ENCODE measurements around the gene MAP3K21.

Gene MAP3K21

DNA sequence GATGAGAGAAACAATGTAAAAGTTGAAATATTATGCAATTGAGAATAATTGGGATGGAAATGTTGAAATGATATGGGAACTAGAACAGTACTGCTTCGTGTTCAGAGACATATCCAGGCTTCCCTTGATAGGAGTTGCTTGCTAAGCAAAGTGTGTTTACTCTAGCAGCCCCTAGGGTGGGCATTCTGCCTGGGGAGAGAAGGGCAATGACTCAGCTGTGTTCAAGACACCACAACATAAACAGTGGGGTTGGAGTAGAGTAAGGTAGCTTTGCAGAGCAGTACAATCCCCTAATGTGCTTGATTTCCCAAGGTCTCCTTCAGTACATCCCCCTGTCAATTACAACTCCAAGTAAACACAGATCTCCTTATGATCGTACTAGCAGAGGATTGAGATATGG lies 27.2 kb upstream of the MAP3K21 start:
- Histone ChIP-seq H3K9ac (ENCODE audit: low read length) (no peak overlapping the region), H3K36me3 (ENCODE audit: control insufficient read depth, insufficient read depth, low read length) (no peaks in the 10 kb centered on the region), H3K27me3 (ENCODE audit: control insufficient read depth, insufficient read depth, low read length) (no peaks in the 10 kb centered on the region), H3K27ac (ENCODE audit: low read depth, low read length) (no peak overlapping the region), H3K4me1 (ENCODE audit: control insufficient read depth, insufficient read depth, low read length) (no peaks in the 10 kb centered on the region), H3K4me3 (ENCODE audit: low read length) (no peak overlapping the region)

DNA sequence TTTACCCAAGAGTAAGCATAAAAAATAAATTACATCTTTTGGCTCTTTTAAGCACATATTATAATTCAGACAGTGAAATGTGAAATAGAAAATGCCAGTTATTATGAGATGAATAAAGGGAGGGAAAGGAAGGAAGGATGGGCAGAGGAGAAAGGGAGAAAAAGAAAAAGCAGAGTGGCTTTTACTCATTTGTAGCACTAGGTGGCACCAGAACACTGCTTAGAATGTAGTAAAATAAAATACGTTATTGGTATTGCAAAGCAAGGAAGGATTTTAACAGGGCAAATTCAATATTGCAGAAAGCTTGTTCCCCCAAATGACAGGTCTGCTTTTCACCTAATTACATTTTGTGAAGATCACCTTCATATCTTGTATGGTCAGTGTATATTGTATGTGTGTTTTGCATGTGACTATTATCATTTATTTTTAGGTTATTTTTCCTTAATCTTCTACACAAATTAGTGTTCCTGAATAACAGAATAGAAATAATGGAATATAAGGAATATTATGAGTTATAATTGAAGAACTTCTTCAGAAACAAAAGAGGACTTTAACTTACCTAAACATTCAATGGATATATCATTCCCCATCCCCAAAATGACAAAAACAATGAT lies 22.9 kb upstream of the MAP3K21 start:
- Histone ChIP-seq H3K4me3 (ENCODE audit: low read length) (no peak overlapping the region), H3K9ac (ENCODE audit: low read length) (no peak overlapping the region), H3K27ac (ENCODE audit: low read depth, low read length) (no peak overlapping the region), H3K4me1 (ENCODE audit: control insufficient read depth, insufficient read depth, low read length) (no peaks in the 10 kb centered on the region), H3K36me3 (ENCODE audit: control insufficient read depth, insufficient read depth, low read length) (no peaks in the 10 kb centered on the region), H3K27me3 (ENCODE audit: control insufficient read depth, insufficient read depth, low read length) (peaks cover 2% of the 10 kb centered on the region)

DNA sequence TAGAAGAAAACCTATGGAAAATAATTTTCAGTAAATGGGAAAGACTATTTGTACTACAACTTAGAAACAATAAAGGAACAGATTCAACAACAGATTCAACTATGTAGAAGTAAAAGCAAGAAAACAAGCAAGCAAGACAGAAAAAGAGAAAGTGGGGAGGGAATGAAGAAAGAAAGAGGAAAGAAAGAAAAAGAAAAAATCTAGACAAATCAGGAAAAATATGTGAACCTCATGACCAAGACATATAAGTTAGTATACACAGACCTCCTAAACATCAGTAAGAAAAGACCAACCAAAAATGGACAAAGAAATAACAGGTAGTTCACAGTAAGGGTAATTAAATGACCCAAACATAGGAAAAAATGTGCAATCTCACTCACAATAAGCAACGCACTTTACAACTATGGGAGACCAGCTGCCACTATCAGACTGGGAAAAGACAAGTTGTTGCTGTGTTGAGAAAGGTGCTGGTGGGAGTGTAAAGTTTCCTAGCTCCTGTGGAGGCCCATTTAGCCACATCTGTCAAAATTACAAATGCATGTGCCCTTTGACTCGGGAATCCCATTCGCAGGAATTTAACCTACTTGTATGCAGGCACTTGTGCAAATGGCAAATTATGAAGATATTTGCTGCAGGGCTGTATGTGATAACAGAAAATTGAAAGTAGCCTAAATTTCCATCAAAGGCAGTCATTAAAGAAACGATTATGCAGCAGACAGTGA lies 13.9 kb upstream of the MAP3K21 start:
- no peaks in the 10 kb centered on the region for H3K27me3 ChIP-seq (ENCODE audit: control insufficient read depth, insufficient read depth, low read length)
- H3K4me3 ChIP-seq (ENCODE audit: low read length): no peak overlapping the region
- no peaks in the 10 kb centered on the region for H3K4me1 ChIP-seq (ENCODE audit: control insufficient read depth, insufficient read depth, low read length)
- H3K9ac ChIP-seq (ENCODE audit: low read length): no peak overlapping the region
- no peaks in the 10 kb centered on the region for H3K36me3 ChIP-seq (ENCODE audit: control insufficient read depth, insufficient read depth, low read length)
- no peak overlapping the region for H3K27ac ChIP-seq (ENCODE audit: low read depth, low read length)

DNA sequence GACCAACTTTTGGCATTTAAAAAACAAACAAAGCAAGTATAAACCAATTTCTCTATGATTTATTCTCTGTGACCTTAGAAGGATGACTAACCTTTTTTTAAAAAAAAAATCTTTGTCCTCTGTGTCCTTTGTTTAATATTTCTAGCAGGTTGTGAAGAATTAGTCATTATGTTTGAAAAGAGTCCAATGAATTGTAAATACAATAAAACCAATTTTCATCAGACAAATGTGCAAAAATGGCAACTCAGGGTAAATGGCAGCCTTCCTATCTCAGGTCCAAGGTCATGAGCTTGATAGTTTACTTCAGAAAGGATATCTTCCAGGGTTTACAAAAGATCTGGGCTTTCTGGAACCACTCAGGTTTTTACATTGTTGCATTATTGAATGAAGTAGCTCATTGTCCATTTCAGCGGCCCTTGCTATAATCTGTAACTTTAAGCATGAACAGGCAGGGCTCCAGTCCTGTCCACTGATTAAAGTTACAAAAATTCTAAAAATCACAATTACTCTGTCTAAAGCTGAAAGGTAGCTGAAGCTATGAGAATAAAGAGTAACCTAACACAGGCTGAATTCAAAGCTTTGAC lies 11.7 kb upstream of the MAP3K21 start:
- H3K27me3 ChIP-seq (ENCODE audit: control insufficient read depth, insufficient read depth, low read length): no peaks in the 10 kb centered on the region
- H3K36me3 ChIP-seq (ENCODE audit: control insufficient read depth, insufficient read depth, low read length): no peaks in the 10 kb centered on the region
- H3K4me3 ChIP-seq (ENCODE audit: low read length): no peak overlapping the region
- H3K4me1 ChIP-seq (ENCODE audit: control insufficient read depth, insufficient read depth, low read length): no peaks in the 10 kb centered on the region
- H3K9ac ChIP-seq (ENCODE audit: low read length): no peak overlapping the region
- H3K27ac ChIP-seq (ENCODE audit: low read depth, low read length): no peak overlapping the region

DNA sequence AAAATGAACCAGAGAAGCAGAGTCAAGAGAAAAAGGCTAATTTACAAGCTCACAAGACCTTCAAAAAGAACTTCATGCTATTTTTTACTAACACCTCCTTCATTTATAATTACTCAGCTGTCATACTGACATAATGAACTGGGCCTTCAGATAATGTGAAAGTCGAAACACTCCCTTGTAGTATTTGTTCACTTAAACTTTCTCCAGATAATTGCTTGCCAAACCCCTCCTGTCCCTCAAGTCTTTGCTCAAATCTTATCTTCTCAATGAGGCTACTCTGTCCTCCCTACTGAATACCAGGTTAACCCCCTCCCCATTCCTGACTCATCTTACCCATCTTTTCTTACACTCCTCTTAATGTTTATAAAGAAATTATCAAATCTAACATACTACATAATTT lies 11.1 kb upstream of the MAP3K21 start:
- no peak overlapping the region for H3K27ac ChIP-seq (ENCODE audit: low read depth, low read length)
- H3K9ac ChIP-seq (ENCODE audit: low read length): no peak overlapping the region
- H3K4me3 ChIP-seq (ENCODE audit: low read length): no peak overlapping the region
- H3K4me1 ChIP-seq (ENCODE audit: control insufficient read depth, insufficient read depth, low read length): no peaks in the 10 kb centered on the region
- no peaks in the 10 kb centered on the region for H3K36me3 ChIP-seq (ENCODE audit: control insufficient read depth, insufficient read depth, low read length)
- no peaks in the 10 kb centered on the region for H3K27me3 ChIP-seq (ENCODE audit: control insufficient read depth, insufficient read depth, low read length)

DNA sequence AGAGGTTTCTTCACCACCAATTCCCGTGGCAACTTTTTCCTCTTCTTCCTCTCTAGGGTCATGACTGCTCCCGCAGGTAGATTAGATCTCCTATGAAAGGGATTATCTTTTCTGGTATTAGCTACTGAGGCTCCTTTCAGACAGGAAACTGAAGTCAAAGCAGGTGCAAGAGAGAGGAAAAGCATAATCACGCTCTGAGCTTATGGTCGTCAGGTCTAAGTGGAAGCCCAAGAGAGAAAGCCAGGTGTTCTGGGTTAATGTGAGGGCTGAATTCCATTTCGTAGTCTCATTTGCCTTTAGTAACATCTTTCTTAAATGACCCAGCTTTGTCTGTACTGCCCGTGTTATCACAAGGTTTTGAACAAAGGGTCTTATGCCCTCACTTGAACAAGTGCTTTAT lies 8.3 kb upstream of the MAP3K21 start:
- Histone ChIP-seq H3K27ac (ENCODE audit: low read depth, low read length) (no peak overlapping the region), H3K4me1 (ENCODE audit: control insufficient read depth, insufficient read depth, low read length) (no peaks in the 10 kb centered on the region), H3K36me3 (ENCODE audit: control insufficient read depth, insufficient read depth, low read length) (no peaks in the 10 kb centered on the region), H3K4me3 (ENCODE audit: low read length) (no peak overlapping the region), H3K27me3 (ENCODE audit: control insufficient read depth, insufficient read depth, low read length) (no peaks in the 10 kb centered on the region), H3K9ac (ENCODE audit: low read length) (no peak overlapping the region)

DNA sequence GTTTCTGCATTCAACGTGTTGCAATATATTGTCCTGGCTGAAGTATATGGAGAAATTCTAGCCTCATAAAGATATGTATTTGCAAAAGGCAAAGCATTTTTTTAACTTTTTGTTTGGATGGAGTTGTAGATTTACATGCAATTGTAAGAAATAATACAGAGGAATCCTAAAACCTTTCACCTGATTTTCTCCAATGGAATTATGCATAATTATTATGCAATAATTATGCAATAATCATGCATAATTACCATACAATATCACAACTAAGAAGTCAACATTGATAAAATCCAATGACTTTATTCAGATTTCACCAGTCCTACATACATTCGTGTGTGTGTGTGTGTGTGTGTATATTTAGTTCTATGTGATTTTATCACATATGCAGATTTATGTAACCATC lies 7.5 kb upstream of the MAP3K21 start:
- Histone ChIP-seq H3K36me3 (ENCODE audit: control insufficient read depth, insufficient read depth, low read length) (no peaks in the 10 kb centered on the region), H3K4me3 (ENCODE audit: low read length) (no peak overlapping the region), H3K4me1 (ENCODE audit: control insufficient read depth, insufficient read depth, low read length) (no peaks in the 10 kb centered on the region), H3K27me3 (ENCODE audit: control insufficient read depth, insufficient read depth, low read length) (no peaks in the 10 kb centered on the region), H3K27ac (ENCODE audit: low read depth, low read length) (no peak overlapping the region), H3K9ac (ENCODE audit: low read length) (no peak overlapping the region)

DNA sequence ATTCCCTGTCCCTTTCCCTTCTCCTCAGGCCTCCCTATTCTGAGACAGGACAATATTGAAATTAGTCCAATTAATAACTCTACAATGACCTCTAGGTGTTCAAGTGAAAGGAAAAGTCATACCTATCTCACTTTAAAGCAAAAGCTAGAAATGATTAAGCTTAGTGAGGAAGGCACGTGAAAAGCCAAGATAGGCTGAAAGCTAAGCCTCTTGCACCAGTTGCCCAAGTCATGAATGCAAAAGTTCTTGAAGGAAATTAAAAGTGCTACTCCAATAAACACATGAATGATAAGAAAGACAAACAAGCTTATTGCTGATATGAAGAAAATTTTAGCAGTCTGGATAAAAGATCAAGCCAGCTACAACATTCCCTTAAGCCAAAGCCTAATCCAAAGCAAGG lies 3.8 kb upstream of the MAP3K21 start:
- Histone ChIP-seq H3K36me3 (ENCODE audit: control insufficient read depth, insufficient read depth, low read length) (no peaks in the 10 kb centered on the region), H3K27ac (ENCODE audit: low read depth, low read length) (no peak overlapping the region), H3K27me3 (ENCODE audit: control insufficient read depth, insufficient read depth, low read length) (no peaks in the 10 kb centered on the region), H3K4me1 (ENCODE audit: control insufficient read depth, insufficient read depth, low read length) (no peaks in the 10 kb centered on the region), H3K9ac (ENCODE audit: low read length) (no peak overlapping the region), H3K4me3 (ENCODE audit: low read length) (no peak overlapping the region)

DNA sequence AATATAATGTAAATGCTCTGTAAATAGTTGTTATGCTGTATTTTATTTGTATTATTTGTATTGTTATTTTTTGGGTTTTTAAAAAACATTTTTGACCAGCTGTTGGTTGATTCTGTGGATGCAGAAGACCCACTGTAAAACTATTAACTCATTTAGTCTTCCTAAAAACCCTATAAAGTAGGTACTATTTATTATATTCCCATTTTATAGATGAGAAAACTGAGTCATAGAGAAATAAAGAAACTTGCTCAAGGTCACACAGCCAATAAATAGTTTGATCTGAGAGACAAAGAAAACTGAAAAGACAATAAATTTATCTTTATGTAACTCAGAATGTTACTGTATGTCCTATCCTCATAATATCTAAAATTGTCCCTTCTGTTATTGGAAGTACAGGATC lies 1.2 kb upstream of the MAP3K21 start:
- H3K27me3 ChIP-seq (ENCODE audit: control insufficient read depth, insufficient read depth, low read length): no peaks in the 10 kb centered on the region
- H3K9ac ChIP-seq (ENCODE audit: low read length): no peak overlapping the region
- H3K27ac ChIP-seq (ENCODE audit: low read depth, low read length): no peak overlapping the region
- H3K36me3 ChIP-seq (ENCODE audit: control insufficient read depth, insufficient read depth, low read length): no peaks in the 10 kb centered on the region
- no peaks in the 10 kb centered on the region for H3K4me1 ChIP-seq (ENCODE audit: control insufficient read depth, insufficient read depth, low read length)
- no peak overlapping the region for H3K4me3 ChIP-seq (ENCODE audit: low read length)

DNA sequence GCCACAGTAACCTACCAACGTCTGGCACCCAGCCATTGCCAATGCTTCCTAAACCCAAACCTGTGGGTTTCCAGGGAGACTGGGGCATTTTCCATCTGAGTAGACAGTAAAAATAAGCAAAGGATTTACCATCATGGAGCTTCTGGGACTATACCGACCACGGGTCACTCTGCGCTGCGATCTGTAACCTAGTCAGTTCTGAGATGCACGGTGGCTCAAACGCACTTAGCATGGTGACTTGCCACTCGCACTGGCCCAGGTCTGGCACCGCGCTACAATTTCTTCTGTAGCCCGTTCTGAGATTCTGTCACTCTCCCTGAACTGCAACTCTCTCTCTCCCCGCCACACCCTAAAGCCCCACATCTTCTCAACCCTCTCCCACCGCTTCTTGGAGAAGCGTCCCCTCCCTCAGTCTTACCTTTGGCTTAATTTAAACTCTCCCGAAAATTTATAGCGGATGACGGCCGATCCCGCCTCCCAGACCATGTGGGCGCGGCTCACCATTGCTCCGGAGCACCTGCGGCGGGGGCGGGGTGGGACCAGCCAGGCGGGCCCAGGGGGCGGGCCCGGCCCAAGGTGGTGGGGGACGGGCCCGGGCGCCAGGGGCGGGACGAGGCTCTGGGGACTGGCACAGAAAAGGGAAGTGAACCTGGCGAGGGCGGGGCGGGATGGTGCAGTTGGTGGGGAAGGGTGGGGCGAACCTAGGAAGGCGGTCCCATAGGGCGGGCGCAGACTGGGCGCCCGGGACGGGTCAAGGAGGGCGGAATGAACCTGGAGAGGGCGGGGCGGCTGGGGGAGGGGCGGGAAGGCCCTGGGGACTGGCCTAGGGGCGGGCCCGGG lies 493 bp upstream of the MAP3K21 start:
- H3K4me3 ChIP-seq (ENCODE audit: low read length): peak overlapping the region; percentile 59
- no peak overlapping the region for H3K27ac ChIP-seq (ENCODE audit: low read depth, low read length)
- H3K9ac ChIP-seq (ENCODE audit: low read length): no peak overlapping the region
- no peaks in the 10 kb centered on the region for H3K27me3 ChIP-seq (ENCODE audit: control insufficient read depth, insufficient read depth, low read length)
- no peaks in the 10 kb centered on the region for H3K36me3 ChIP-seq (ENCODE audit: control insufficient read depth, insufficient read depth, low read length)
- H3K4me1 ChIP-seq (ENCODE audit: control insufficient read depth, insufficient read depth, low read length): no peaks in the 10 kb centered on the region

DNA sequence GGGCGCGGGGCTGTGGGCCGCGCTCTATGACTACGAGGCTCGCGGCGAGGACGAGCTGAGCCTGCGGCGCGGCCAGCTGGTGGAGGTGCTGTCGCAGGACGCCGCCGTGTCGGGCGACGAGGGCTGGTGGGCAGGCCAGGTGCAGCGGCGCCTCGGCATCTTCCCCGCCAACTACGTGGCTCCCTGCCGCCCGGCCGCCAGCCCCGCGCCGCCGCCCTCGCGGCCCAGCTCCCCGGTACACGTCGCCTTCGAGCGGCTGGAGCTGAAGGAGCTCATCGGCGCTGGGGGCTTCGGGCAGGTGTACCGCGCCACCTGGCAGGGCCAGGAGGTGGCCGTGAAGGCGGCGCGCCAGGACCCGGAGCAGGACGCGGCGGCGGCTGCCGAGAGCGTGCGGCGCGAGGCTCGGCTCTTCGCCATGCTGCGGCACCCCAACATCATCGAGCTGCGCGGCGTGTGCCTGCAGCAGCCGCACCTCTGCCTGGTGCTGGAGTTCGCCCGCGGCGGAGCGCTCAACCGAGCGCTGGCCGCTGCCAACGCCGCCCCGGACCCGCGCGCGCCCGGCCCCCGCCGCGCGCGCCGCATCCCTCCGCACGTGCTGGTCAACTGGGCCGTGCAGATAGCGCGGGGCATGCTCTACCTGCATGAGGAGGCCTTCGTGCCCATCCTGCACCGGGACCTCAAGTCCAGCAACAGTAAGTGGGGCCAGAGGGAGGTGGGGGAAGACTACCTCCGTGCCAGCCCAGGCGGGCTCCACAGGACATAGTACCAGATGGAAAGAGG lies 808 bp downstream of the MAP3K21 start:
- no peaks in the 10 kb centered on the region for H3K27me3 ChIP-seq (ENCODE audit: control insufficient read depth, insufficient read depth, low read length)
- no peaks in the 10 kb centered on the region for H3K36me3 ChIP-seq (ENCODE audit: control insufficient read depth, insufficient read depth, low read length)
- H3K9ac ChIP-seq (ENCODE audit: low read length): peak overlapping the region; percentile 30
- H3K4me3 ChIP-seq (ENCODE audit: low read length): peak overlapping the region; percentile 72
- H3K27ac ChIP-seq (ENCODE audit: low read depth, low read length): no peak overlapping the region
- H3K4me1 ChIP-seq (ENCODE audit: control insufficient read depth, insufficient read depth, low read length): no peaks in the 10 kb centered on the region

Data from rectal smooth muscle tissue (tissue), 1 donor.